Measurements from ENCODE around the gene DHDDS.
"Not testable (repeated sequence)": the region's sequence is repeated elsewhere in the genome, so short reads cannot be mapped to it uniquely, and the experiment has no call there.

DHDDS gene, protein sequence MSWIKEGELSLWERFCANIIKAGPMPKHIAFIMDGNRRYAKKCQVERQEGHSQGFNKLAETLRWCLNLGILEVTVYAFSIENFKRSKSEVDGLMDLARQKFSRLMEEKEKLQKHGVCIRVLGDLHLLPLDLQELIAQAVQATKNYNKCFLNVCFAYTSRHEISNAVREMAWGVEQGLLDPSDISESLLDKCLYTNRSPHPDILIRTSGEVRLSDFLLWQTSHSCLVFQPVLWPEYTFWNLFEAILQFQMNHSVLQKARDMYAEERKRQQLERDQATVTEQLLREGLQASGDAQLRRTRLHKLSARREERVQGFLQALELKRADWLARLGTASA

DNA sequence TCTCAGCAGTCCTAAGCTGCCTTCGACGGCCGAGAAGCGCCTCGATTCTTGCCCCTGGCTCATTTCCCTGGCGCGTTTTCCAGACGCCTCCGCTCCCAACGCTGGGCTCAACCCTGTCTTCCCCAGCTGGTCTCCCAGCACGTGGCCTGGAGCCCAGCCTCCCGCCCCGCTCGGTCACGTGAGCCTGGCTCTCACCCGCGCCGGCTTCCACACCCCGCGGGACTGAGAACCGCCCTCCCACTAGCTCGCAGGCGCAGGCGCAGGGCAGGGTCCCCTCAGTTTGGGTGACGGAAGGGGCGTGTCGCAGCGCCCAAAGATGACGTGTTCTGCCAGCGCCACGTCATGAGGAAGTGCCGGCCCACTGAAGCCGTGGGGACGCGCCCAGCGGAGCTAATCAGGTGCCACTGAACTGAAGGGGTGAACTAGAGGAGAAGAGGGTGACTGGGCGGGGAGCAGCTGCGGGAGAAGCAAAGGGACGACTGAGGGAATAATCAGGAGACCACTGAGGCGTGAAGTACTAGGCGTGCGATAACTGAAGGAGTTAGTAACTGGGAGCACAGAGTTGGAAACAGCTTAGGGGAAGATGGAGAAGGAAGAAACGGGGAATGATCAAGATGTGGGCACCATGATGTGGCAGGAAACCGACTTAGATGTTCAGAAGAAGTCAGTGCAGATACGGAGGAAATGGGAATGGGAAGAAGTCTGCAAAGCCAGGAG, at the start of gene DHDDS:
TSS of gene DHDDS (plus strand) at position 343 of the 717 bp plus-strand sequence. CDS start 625 bp downstream, outside the sequence.
- DNase-seq = peak; percentile 99

DNA sequence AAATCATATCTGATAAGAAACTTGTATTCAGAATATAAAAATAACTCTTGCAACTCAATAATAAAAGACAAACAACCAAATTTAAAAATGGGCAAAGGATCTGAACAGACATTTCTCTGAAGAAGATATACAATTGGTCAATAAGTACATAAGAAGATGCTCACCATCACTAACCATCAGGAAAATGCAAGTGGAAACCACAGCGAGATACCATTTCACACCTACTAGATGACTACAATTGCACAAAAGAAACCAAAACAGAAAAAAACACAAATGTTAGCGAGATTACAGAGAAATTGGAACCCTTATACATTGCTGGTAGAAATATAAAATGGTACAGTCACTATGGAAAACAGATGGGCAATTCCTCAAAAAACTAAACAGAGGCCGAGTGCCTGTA, 48.0 kb upstream of the DHDDS start:
- DNase-seq = no peak

DNA sequence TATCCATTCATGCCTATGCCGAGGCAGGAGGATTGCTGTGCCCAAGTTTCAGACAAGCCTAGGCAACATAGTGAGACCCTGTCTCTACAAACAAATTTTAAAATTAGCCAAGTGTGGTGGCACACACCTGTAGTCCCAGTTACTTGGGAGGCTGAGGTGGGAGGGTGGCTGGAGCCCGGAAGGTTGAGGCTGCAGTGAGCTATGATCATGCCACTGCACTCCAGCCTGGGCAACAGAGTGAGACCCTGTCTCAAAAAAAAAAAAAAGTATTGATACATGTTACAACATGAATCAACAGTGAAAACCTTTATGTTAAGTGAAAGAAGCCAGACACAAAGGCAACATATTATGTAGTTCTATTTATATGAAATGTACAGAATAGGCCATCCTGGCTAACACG, 47.1 kb upstream of the DHDDS start:
- not testable (repeated sequence) for DNase-seq

DNA sequence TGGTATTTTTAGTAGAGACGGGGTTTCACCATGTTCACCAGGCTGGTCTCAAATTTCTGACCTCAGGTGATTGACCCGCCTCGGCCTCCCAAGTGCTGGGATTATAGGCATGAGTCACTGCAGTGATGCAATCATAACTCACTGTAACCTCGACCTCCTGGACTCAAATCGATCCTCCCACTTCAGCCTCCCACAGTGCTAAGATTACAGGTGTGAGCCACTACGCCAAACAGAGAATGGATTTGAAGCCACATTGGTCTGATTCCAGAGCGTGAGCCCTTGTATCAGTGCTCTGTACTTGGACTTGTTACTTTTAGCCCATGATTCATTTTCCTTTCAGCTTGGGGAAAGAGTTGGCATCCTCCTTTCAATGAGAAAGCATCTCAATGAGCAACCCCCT, 44.7 kb upstream of the DHDDS start:
- no peak for DNase-seq

DNA sequence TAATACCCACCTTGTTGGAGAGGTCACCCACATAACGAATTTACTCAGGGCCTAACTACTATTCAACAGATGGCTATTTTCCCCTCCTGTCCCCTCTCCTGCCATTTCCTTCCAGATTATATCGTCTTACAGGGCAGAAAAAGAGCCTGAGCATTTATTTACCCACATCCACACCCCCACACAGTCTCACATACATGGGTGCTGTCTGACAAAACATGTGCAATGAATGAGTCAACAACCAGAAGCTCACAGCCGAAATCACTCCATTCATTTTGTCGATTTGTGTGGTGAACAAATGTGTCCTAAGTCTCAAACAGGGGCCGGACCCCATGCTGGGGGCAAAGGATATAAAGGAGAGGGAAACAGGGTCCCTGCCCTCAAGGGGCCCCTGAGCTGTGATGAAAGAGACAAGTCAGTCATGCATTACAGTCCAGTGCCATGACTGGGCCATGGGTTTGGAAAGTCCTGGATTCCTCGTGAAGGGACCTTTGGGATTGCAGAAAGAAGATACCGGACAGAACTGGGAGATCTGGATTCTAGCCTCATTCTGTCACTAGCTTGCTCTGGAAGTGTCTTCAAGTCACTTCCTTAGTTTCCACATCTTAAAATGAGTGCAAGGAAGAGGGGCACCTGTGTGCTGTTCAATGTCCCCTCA, 43.2 kb upstream of the DHDDS start:
- DNase-seq = no peak

DNA sequence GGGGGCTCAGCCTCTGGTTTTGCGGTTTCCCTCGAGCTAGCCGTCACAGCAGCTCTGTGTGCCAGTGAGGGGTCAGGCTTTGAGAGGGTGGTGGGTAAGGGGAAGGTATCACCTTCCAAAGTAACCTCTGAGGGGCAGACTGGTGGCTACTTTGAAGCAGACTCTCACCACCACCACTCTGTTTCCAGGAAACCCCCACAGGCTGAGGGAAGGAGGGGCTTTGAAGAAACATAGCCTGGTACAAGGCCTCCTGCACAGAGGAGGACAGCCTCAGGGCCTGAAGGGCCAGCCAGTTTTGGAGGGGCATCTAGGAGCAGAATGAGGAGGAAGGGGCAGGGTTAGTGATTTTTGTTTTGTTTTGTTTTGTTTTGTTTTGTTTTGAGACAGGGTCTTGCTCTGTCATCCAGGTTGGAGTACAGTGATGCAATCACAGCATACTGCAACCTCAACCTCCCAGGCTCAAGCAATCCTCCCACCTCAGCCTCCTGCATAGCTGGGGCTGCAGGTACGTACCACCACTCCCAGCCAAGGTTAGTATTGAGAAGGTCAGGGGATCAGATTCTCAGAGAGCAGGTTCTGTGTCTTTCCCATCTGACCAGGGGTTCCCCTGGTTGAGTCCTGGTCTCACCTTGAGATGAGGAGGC, 42.4 kb upstream of the DHDDS start:
- no peak for DNase-seq

DNA sequence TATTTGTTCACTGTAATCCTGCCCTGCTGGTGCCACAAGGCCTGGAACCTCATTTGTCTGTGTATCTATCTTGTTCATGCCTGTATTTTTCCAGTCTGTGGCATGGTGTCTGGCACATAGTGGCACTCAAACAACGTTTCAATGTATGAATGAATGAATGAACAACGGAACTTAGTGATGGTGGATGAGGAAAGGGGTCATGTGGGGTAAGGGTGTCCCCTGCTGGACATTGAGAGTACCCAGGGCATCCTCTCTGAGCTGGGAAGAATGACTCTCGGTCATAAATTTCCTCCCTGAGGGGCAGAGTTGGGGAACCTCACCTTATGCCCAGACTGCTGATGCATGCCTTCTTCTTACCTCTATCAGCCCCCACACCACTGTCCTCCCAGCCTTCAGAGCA, 40.7 kb upstream of the DHDDS start:
- DNase-seq = peak; percentile 65

DNA sequence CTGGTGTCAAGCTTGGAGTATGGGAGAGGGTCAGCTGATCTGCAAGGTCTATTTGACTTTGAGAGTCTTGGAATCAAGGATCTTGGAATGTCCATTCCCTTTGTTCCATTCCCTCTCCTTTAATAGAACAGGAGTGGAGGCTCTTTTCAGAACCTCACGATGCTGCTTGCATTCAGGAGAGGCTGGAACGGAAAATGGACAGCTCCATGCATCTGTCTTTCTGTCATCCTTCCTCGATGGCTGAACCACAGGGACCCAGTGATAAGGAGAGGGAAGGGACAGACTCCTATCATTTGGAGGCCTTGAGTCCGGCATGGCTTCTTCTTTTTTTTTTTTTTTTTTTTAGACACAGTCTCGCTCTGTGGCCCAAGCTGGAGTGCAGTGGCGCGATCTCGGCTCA, 36.4 kb upstream of the DHDDS start:
- DNase-seq = no peak

DNA sequence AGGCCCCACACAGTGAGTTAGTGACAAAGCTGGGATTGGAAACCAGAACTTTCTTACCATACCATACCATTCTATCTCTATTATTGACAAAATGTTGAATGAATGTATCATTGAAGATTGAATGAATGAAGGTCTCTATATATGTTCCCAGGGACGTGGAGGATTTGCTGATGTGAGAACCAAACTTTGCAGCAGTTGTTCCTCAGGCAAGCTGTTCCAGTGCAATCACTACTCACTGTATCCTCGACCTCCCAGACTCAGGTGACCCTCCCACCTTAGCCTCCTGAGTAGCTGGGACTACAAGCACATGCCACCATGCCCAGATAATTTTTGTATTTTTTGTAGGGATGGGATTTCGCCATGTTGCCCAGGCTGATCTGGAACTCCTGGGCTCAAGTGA, 33.1 kb upstream of the DHDDS start:
- no peak for DNase-seq

DNA sequence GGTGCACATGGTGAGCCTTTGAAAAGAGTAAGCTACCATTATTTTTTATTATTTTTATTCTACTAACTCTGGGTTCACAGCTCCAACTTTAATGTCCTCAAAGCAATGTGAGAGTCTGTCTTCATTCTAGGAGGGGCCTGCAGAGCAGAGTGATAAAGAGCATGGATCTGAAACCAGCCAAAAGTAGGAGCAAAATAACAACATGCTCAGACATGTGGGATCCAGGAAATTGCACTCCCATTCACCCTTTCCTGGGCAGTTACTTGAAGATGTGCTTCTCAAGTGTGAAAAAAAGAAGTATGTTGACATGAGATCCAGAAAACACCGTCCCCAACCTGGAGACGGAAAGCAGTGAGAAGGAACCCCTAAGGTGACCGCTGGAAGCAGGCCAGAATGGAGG, 30.2 kb upstream of the DHDDS start:
- no peak for DNase-seq

DNA sequence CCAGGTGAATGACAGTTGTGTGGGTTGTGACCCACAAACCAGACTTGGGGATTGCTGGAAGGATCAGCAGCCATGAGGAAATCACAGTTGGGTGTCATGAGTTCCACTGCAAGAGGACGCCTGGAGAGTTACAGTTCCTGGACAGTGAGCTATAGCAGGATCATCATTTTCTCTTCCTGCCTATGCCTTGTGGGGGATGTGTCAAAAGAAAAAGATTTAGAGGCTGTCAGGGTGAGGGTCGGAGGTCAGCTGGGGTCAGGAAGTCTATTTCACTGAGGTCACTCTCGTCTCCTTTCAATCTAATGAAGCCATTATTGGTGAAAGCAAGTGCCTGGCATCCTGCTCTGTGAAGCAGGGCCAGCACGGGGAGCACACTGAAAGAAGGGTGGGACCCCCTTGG, 28.5 kb upstream of the DHDDS start:
- DNase-seq = no peak

DNA sequence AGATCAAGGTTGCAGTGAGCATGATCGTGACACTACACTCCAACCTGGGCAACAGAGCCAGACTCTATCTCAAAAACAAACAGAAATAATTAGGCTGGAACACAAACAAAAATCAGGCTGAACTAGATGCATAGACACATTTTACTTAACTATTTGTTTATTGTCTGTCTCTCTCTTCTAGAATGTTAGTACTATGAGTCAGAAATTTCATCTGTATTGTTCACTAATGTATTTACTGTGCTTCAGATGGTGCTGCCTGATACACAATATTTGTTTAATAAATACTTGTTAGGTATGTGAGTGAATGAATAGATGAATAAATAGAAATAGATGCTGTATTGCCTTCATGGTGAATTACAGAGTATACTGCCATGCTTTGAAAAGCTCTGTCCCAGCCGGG, 27.5 kb upstream of the DHDDS start:
- no peak for DNase-seq

DNA sequence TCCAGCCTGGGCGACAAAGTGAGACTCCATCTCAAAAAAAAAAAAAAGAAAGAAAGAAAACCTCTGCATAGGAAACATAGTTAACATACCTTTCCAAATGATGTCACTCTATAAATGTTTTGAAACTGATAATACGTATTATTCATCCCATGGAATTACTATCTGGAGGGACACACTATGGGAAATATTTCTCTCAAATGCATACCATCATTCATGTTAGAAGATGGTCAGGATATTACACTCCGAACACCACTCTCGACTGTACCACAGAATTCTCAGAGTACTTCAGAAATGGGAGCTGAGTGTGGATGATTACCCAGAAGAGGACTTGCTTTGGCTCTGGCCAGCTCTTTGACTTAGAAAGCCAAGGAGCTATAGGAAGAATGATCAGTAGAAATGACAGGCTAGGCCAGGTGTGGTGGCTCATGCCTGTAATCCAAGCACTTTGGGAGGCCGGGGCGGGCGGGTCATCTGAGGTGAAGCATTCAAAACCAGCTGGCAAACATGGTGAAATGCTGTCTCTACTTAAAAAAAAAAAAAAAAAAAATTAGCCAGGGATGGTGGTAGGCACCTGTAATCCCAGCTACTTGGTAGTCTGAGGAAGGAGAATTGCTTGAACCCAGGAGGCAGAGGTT, 26.7 kb upstream of the DHDDS start:
- no peak for DNase-seq

DNA sequence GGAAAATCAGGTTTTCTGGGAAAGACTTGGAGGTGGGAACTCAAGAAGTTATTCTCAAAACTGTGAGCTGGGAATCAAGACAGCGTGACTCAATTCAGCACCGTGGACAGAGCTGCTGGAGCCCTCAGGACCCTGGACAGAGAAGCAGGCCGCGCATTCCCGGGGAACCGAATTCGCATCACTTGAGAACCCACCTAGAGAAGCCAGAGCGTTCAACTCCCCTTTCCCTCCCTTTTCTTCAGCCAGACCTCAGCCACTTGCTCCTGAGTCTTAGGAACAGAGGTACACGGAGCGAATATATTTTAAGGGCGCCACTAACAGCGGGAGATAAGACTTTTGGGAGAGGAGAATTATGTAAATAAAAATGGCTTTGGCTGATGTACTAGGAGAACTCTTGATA, 23.5 kb upstream of the DHDDS start:
- peak; percentile 77 for DNase-seq

DNA sequence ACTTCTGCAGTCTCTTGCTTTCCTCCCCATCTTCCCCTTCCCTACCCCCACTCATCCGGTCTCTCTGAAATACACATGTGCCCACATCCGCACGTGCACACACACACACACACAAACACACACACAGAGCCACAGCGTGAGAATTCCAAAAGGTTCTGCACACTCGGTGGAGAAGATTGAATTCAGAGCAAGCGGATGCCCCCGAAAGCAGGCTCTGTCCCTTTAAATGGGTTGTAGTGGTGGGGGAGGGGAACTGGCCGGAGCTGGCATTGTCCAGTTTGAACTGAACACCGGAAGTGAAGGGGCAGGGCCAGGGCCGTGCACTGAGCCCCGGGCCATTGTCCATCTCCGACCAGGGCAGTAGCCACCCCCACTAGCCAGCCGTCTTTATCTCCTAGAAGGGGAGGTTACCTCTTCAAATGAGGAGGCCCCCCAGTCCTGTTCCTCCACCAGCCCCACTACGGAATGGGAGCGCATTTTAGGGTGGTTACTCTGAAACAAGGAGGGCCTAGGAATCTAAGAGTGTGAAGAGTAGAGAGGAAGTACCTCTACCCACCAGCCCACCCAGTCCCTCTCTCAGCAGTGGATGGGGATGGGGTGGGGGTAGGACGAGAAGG, 22.8 kb upstream of the DHDDS start:
- no peak for DNase-seq

DNA sequence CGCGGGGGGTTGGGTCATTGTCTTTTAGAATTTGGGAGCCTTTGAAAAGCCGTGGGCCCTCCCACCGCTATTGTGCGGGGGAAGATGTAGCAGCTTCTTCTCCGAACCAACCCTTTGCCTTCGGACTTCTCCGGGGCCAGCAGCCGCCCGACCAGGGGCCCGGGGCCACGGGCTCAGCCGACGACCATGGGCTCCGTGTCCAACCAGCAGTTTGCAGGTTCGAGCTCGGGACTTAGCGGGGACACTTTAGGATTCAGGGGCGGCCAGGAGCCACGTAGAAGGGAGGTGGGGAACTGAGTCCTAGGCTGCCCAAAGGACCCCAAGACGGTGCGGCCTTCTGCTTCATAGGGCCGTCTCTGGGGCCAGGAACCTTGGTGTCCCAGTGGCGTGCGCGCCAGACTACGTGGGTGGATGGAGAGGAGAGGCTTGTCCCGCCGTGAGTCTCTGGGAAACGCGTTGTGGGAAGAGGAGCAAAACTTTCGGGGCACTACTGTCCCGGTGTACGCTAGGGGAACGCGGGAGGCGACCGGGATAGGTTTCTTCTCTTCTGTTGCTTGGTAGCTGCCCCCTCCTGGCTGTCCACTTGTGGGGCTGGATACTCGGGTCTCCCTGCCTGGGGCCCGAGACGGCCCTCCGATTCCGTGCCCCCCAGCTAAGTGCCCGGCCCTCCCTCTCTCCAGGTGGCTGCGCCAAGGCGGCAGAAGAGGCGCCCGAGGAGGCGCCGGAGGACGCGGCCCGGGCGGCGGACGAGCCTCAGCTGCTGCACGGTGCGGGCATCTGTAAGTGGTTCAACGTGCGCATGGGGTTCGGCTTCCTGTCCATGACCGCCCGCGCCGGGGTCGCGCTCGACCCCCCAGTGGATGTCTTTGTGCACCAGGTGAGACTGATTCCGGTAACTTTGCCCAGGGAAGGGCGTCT, 21.2 kb upstream of the DHDDS start, which contains the start of gene LIN28A:
TSS of gene LIN28A (plus strand) at position 112 of the 918 bp plus-strand sequence. CDS start at position 187, 75 bp downstream.
- DNase-seq = no peak

DNA sequence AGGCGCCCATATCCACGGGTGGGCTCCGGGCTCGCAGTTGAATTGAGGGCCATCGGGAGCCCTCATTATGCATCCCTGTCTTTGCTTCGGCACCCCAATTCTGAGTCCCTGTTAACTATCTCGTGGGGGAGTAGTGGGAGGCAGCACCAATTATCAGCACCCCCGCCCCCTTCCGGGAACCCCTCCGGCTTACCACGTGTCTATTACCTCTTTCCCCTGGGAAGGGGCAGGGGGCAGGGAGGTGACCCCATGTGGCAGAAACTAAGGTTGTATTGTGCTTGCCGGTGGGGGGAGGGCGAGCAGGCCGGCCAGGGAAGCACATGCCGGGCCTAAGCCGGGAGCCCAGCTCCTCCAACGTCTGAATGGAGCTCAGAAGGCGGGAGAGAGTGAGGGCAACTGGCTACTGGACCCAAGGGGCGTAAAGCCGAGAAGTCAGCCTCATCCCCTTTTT, 20.5 kb upstream of the DHDDS start:
- no peak for DNase-seq

DNA sequence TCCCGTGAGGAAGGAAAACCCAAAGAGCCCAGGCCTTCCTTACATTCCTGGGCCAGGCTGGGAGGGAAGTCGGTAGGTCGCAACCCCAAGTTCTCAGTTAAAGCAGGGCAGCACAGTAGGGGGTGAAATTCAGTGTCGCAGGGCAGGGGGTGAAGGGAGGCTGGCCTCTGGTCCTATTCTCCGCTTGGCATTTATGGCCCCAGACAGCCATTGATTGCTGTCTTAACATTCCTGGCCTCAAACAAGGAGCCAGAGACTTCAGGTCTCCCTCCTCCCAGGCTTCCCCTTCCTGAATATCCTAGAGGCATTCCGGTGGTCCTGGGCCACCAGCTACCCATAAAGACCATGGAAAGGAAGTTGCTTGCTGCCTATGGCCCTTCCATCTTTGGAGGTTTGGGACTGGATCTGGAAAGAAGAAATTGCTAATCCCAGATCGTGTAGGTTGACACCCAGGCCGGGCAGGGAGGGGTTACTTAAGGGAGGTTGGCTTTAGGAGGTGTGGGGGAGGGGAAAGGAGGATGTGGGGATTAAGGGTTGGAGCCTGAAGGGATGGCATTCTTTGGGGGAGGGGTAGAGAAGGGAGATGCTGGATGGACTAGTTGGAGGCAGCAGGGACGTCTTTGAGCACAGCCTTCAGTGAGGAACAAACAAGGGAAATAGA, 19.8 kb upstream of the DHDDS start:
- no peak for DNase-seq

DNA sequence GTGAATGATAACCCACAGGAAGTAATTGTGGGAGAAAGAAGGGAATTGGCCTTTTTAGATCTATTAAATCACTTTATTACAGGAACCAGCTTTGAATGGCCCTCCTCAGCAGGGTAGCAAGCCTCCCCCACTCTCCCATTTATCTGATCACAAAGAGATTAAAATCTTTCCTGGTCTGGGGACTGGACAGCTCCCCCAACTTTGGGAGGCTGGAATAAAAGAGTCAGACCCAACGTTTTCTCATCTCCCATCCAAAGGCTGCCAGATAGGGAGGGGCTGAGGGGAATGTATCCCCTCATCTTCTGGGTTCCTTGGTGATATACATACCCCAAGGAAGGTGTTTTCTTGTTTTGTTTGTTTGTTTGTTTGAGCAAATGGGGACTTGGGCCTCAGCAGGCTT, 19.1 kb upstream of the DHDDS start:
- no peak for DNase-seq

DNA sequence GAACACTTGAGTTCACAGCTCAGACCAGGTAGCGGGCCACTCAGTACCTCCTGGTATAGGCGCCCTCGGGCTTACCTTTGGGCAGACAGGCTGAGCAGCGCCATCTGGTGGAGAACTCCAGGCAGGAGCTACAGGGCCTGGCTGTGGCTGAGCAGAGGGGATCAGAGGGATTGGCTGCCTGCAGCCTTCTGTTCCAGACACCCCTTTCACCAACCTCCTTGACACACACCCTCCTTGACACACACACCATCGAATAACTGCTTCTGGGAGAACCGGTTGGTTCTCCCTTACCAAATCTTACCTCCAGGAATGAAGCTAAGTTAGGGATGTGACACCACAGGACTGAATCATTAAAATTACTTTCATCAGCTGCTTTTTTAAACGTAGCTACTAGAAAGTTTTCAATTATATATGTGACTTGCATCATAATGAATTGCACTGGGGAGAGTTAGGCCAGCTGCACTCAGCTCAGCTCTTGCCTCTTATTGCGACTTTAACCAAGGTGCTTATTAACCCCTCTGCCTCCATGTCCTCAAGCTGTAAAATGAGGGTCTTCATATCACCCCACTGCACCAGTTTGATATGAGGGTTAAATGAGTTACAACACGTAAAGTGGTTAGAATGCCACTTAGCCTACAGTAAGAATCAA, 14.9 kb upstream of the DHDDS start:
- peak; percentile 77 for DNase-seq
